Urothelium cell line (cell line): ENCODE data around the gene PLA2G4D.

Source experiments
- DNase-seq: peaks from one replicate; pipeline ENCODE4 v3.0.0; 2011; ENCODE audit warnings: low spot score, mixed read lengths
- FAIRE-seq: peaks from 2 replicates; lab custom pipeline; 2011; peaks lifted over from hg19 to GRCh38; lab: Jason Lieb, UNC

Gene PLA2G4D

GRCh38 chr15:42079401-42079908 lies 14.9 kb downstream of the PLA2G4D start:
- FAIRE-seq (no peak), DNase-seq (no peak)

GRCh38 chr15:42078903-42079302 lies 15.5 kb downstream of the PLA2G4D start:
- no peak for FAIRE-seq

GRCh38 chr15:42077689-42078088 lies 16.7 kb downstream of the PLA2G4D start:
- DNase-seq (no peak), FAIRE-seq (no peak)

More at GRCh38 chr15:42078903-42079302, 15.5 kb downstream of the PLA2G4D start:
- no peak for DNase-seq

GRCh38 chr15:42073418-42073817 lies 20.9 kb downstream of the PLA2G4D start:
- DNase-seq (no peak), FAIRE-seq (no peak)

GRCh38 chr15:42072141-42072685 lies 22.1 kb downstream of the PLA2G4D start:
- no peak for DNase-seq

GRCh38 chr15:42071717-42072116 lies 22.6 kb downstream of the PLA2G4D start:
- no peak for DNase-seq
- no peak for FAIRE-seq

More at GRCh38 chr15:42072141-42072685, 22.1 kb downstream of the PLA2G4D start:
- no peak for FAIRE-seq

GRCh38 chr15:42070976-42071350 lies 23.4 kb downstream of the PLA2G4D start:
- no peak for DNase-seq
- FAIRE-seq: no peak

- no peak for FAIRE-seq
- no peak for DNase-seq
These were observed 23.9 kb downstream of the PLA2G4D start for GRCh38 chr15:42070279-42070975.

- no peak for DNase-seq
- no peak for FAIRE-seq
These were observed 24.7 kb downstream of the PLA2G4D start for GRCh38 chr15:42069496-42070278.

- FAIRE-seq: no peak
- no peak for DNase-seq
These were observed 25.3 kb downstream of the PLA2G4D start for GRCh38 chr15:42069025-42069424.

GRCh38 chr15:42068601-42069000 lies 25.8 kb downstream of the PLA2G4D start:
- no peak for FAIRE-seq
- no peak for DNase-seq

- no peak for FAIRE-seq
These were observed 27.5 kb downstream of the PLA2G4D start for GRCh38 chr15:42066764-42067415.

GRCh38 chr15:42065468-42065867 lies 28.9 kb downstream of the PLA2G4D start:
- no peak for FAIRE-seq

More at GRCh38 chr15:42066764-42067415, 27.5 kb downstream of the PLA2G4D start:
- DNase-seq: no peak

GRCh38 chr15:42065033-42065432 lies 29.3 kb downstream of the PLA2G4D start:
- FAIRE-seq: no peak

More at GRCh38 chr15:42065468-42065867, 28.9 kb downstream of the PLA2G4D start:
- no peak for DNase-seq

GRCh38 chr15:42064271-42064670 lies 30.1 kb downstream of the PLA2G4D start:
- no peak for FAIRE-seq
- DNase-seq: no peak

More at GRCh38 chr15:42065033-42065432, 29.3 kb downstream of the PLA2G4D start:
- no peak for DNase-seq

GRCh38 chr15:42063122-42063848 lies 31.1 kb downstream of the PLA2G4D start:
- DNase-seq (no peak), FAIRE-seq (no peak)

- DNase-seq (no peak), FAIRE-seq (no peak)
These were observed 32.0 kb downstream of the PLA2G4D start for GRCh38 chr15:42062284-42062806.

- DNase-seq (no peak), FAIRE-seq (no peak)
These were observed 33.6 kb downstream of the PLA2G4D start for GRCh38 chr15:42060797-42061196.

- FAIRE-seq: no peak
- DNase-seq: no peak
These were observed 33.9 kb downstream of the PLA2G4D start for GRCh38 chr15:42060477-42060763.
